GM12892 (cell line): ENCODE results near the gene DLK1.

Experiments
- POLR2A ChIP-seq: IDR thresholded peaks from 2 replicates; pipeline ENCODE4 v1.6.1; 2011; ENCODE audit warnings: low read depth, low read length, control low read depth
- POLR2AphosphoS5 ChIP-seq: IDR thresholded peaks from 2 replicates; pipeline ENCODE4 v1.6.1; 2011; ENCODE audit warnings: low read depth, low read length, control low read depth
- TAF1 ChIP-seq: IDR thresholded peaks from 2 replicates; pipeline ENCODE4 v1.6.1; 2011; ENCODE audit warnings: low read depth, mild to moderate bottlenecking, control low read depth, low read length, borderline replicate concordance

GRCh38 chr14:100710826-100711462 is 15.7 kb upstream of the DLK1 start:
- TF ChIP-seq TAF1 (no peak), POLR2AphosphoS5 (no peak), POLR2A (no peak)
